WTC11 (cell line): ENCODE results near the gene PHKG2.

Experiments used
- CREM ChIP-seq: sonication (generic); formaldehyde crosslinking; IDR thresholded peaks from 2 replicates; pipeline ENCODE4 v1.8.1; 2022; ENCODE audit warnings: mild to moderate bottlenecking, missing genetic modification reagents, moderate library complexity
- CTCF ChIP-seq: fragments of 200-600 bp; IDR thresholded peaks from 2 replicates; pipeline ENCODE4 v1.8.0; 2022; ENCODE audit warnings: antibody characterized with exemption
- ETV6 ChIP-seq: sonication (generic); formaldehyde crosslinking; IDR thresholded peaks from 2 replicates; pipeline ENCODE4 v1.8.1; 2022; ENCODE audit warnings: mild to moderate bottlenecking, missing genetic modification reagents
- GABPB1 ChIP-seq: sonication (generic); formaldehyde crosslinking; IDR thresholded peaks from 2 replicates; pipeline ENCODE4 v1.8.1; 2023; ENCODE audit warnings: mild to moderate bottlenecking, missing genetic modification reagents
- NFYB ChIP-seq: sonication (generic); formaldehyde crosslinking; conservative IDR thresholded peaks from 2 replicates; pipeline ENCODE4 v1.8.0; 2022; ENCODE audit warnings: low read depth, missing genetic modification reagents
- ZBTB21 ChIP-seq: sonication (generic); formaldehyde crosslinking; IDR thresholded peaks from 2 replicates; pipeline ENCODE4 v1.8.1; 2023; ENCODE audit warnings: mild to moderate bottlenecking, missing genetic modification reagents, borderline replicate concordance

GRCh38 chr16:30736995-30737793, 11.0 kb upstream of the PHKG2 start:
- TF ChIP-seq CTCF (no peak), ZBTB21 (CRISPR knock-in tag) (no peak), GABPB1 (no peak), CREM (CRISPR knock-in tag) (no peak), NFYB (CRISPR knock-in tag) (no peak), ETV6 (CRISPR knock-in tag) (no peak)
